ENCODE data around the gene SLC24A4.

The SLC24A4 gene

GRCh38 chr14:92292673-92293072 is 30.3 kb upstream of the SLC24A4 start:
- Histone ChIP-seq H3K4me3 (ENCODE audit: extremely low read depth, insufficient read depth, low read length, poor library complexity, severe bottlenecking) (no peak overlapping the region), H3K9me3 (ENCODE audit: control insufficient read depth, low read length) (no peaks in the 10 kb centered on the region), H3K4me1 (ENCODE audit: control insufficient read depth, insufficient read depth, low read length, poor library complexity, severe bottlenecking) (no peaks in the 10 kb centered on the region), H3K36me3 (ENCODE audit: control insufficient read depth, insufficient read depth, low read length) (no peaks in the 10 kb centered on the region), H3K27ac (ENCODE audit: low read depth, low read length, severe bottlenecking) (no peak overlapping the region)
- 70 to 100% methylated on average over 1 of the region's 2 CpGs for WGBS, 2 experiments (ENCODE audit: insufficient coverage in 2 of 2)

- Histone ChIP-seq H3K9me3 (ENCODE audit: control insufficient read depth, low read length) (no peaks in the 10 kb centered on the region), H3K4me1 (ENCODE audit: control insufficient read depth, insufficient read depth, low read length, poor library complexity, severe bottlenecking) (no peaks in the 10 kb centered on the region), H3K27ac (ENCODE audit: low read depth, low read length, severe bottlenecking) (no peak overlapping the region), H3K4me3 (ENCODE audit: extremely low read depth, insufficient read depth, low read length, poor library complexity, severe bottlenecking) (no peak overlapping the region), H3K36me3 (ENCODE audit: control insufficient read depth, insufficient read depth, low read length) (no peaks in the 10 kb centered on the region)
- 80 to 100% methylated on average over 1 to 2 of the region's 2 CpGs for WGBS, 2 experiments (ENCODE audit: insufficient coverage in 2 of 2)
These were observed 28.5 kb upstream of the SLC24A4 start for GRCh38 chr14:92294506-92294905.

GRCh38 chr14:92297818-92298595 is 25.0 kb upstream of the SLC24A4 start:
- Histone ChIP-seq H3K9me3 (ENCODE audit: control insufficient read depth, low read length) (no peaks in the 10 kb centered on the region), H3K36me3 (ENCODE audit: control insufficient read depth, insufficient read depth, low read length) (no peaks in the 10 kb centered on the region), H3K4me1 (ENCODE audit: control insufficient read depth, insufficient read depth, low read length, poor library complexity, severe bottlenecking) (no peaks in the 10 kb centered on the region), H3K27ac (ENCODE audit: low read depth, low read length, severe bottlenecking) (no peak overlapping the region), H3K4me3 (ENCODE audit: extremely low read depth, insufficient read depth, low read length, poor library complexity, severe bottlenecking) (no peak overlapping the region)
- WGBS, 2 experiments (ENCODE audit: insufficient coverage in 2 of 2), result 78 to 83% methylated on average over 1 to 2 of the region's 6 CpGs

GRCh38 chr14:92302481-92302880 is 20.5 kb upstream of the SLC24A4 start:
- Histone ChIP-seq H3K9me3 (ENCODE audit: control insufficient read depth, low read length) (no peaks in the 10 kb centered on the region), H3K4me3 (ENCODE audit: extremely low read depth, insufficient read depth, low read length, poor library complexity, severe bottlenecking) (no peak overlapping the region), H3K27ac (ENCODE audit: low read depth, low read length, severe bottlenecking) (no peak overlapping the region), H3K36me3 (ENCODE audit: control insufficient read depth, insufficient read depth, low read length) (no peaks in the 10 kb centered on the region), H3K4me1 (ENCODE audit: control insufficient read depth, insufficient read depth, low read length, poor library complexity, severe bottlenecking) (no peaks in the 10 kb centered on the region)
- 81 to 82% methylated on average over 5 of the region's 5 CpGs for WGBS, 2 experiments (ENCODE audit: insufficient coverage in 2 of 2)

- Histone ChIP-seq H3K9me3 (ENCODE audit: control insufficient read depth, low read length) (no peaks in the 10 kb centered on the region), H3K36me3 (ENCODE audit: control insufficient read depth, insufficient read depth, low read length) (no peaks in the 10 kb centered on the region), H3K4me3 (ENCODE audit: extremely low read depth, insufficient read depth, low read length, poor library complexity, severe bottlenecking) (no peak overlapping the region), H3K27ac (ENCODE audit: low read depth, low read length, severe bottlenecking) (no peak overlapping the region), H3K4me1 (ENCODE audit: control insufficient read depth, insufficient read depth, low read length, poor library complexity, severe bottlenecking) (no peaks in the 10 kb centered on the region)
- 80 to 86% methylated on average over 1 to 5 of the region's 8 CpGs for WGBS, 2 experiments (ENCODE audit: insufficient coverage in 2 of 2)
These were observed 14.2 kb upstream of the SLC24A4 start for GRCh38 chr14:92308716-92309115.

GRCh38 chr14:92309968-92310530 is 12.9 kb upstream of the SLC24A4 start:
- no peaks in the 10 kb centered on the region for H3K4me1 ChIP-seq (ENCODE audit: control insufficient read depth, insufficient read depth, low read length, poor library complexity, severe bottlenecking)
- H3K27ac ChIP-seq (ENCODE audit: low read depth, low read length, severe bottlenecking), result no peak overlapping the region
- no peak overlapping the region for H3K4me3 ChIP-seq (ENCODE audit: extremely low read depth, insufficient read depth, low read length, poor library complexity, severe bottlenecking)
- no peaks in the 10 kb centered on the region for H3K9me3 ChIP-seq (ENCODE audit: control insufficient read depth, low read length)
- WGBS, 2 experiments (ENCODE audit: insufficient coverage in 2 of 2), result 60 to 72% methylated on average over 5 of the region's 7 CpGs
- no peaks in the 10 kb centered on the region for H3K36me3 ChIP-seq (ENCODE audit: control insufficient read depth, insufficient read depth, low read length)

- WGBS, 2 experiments (ENCODE audit: insufficient coverage in 2 of 2), result 84 to 94% methylated on average over 5 of the region's 6 CpGs
- Histone ChIP-seq H3K36me3 (ENCODE audit: control insufficient read depth, insufficient read depth, low read length) (no peaks in the 10 kb centered on the region), H3K9me3 (ENCODE audit: control insufficient read depth, low read length) (no peaks in the 10 kb centered on the region), H3K27ac (ENCODE audit: low read depth, low read length, severe bottlenecking) (no peak overlapping the region), H3K4me3 (ENCODE audit: extremely low read depth, insufficient read depth, low read length, poor library complexity, severe bottlenecking) (no peak overlapping the region), H3K4me1 (ENCODE audit: control insufficient read depth, insufficient read depth, low read length, poor library complexity, severe bottlenecking) (no peaks in the 10 kb centered on the region)
These were observed 12.1 kb upstream of the SLC24A4 start for GRCh38 chr14:92310776-92311375.

GRCh38 chr14:92314182-92314581 is 8.8 kb upstream of the SLC24A4 start:
- H3K4me3 ChIP-seq (ENCODE audit: extremely low read depth, insufficient read depth, low read length, poor library complexity, severe bottlenecking), result no peak overlapping the region
- no peak overlapping the region for H3K27ac ChIP-seq (ENCODE audit: low read depth, low read length, severe bottlenecking)
- no peaks in the 10 kb centered on the region for H3K36me3 ChIP-seq (ENCODE audit: control insufficient read depth, insufficient read depth, low read length)
- no peaks in the 10 kb centered on the region for H3K9me3 ChIP-seq (ENCODE audit: control insufficient read depth, low read length)
- WGBS, 2 experiments (ENCODE audit: insufficient coverage in 2 of 2), result 83% methylated on average over 1 of the region's 1 CpG; no CpG with 5 or more reads in 1 of the 2 experiments
- H3K4me1 ChIP-seq (ENCODE audit: control insufficient read depth, insufficient read depth, low read length, poor library complexity, severe bottlenecking), result no peaks in the 10 kb centered on the region

GRCh38 chr14:92315050-92315805 is 7.7 kb upstream of the SLC24A4 start:
- WGBS, 2 experiments (ENCODE audit: insufficient coverage in 2 of 2), result 78 to 85% methylated on average over 10 to 11 of the region's 11 CpGs

GRCh38 chr14:92316176-92316575 is 6.8 kb upstream of the SLC24A4 start:
- Histone ChIP-seq H3K27ac (ENCODE audit: low read depth, low read length, severe bottlenecking) (no peak overlapping the region), H3K4me1 (ENCODE audit: control insufficient read depth, insufficient read depth, low read length, poor library complexity, severe bottlenecking) (no peaks in the 10 kb centered on the region), H3K4me3 (ENCODE audit: extremely low read depth, insufficient read depth, low read length, poor library complexity, severe bottlenecking) (no peak overlapping the region), H3K9me3 (ENCODE audit: control insufficient read depth, low read length) (no peaks in the 10 kb centered on the region), H3K36me3 (ENCODE audit: control insufficient read depth, insufficient read depth, low read length) (no peaks in the 10 kb centered on the region)
- 52 to 70% methylated on average over 4 of the region's 4 CpGs for WGBS, 2 experiments (ENCODE audit: insufficient coverage in 2 of 2)

More at GRCh38 chr14:92315050-92315805, 7.7 kb upstream of the SLC24A4 start:
- H3K36me3 ChIP-seq (ENCODE audit: control insufficient read depth, insufficient read depth, low read length), result no peaks in the 10 kb centered on the region
- H3K9me3 ChIP-seq (ENCODE audit: control insufficient read depth, low read length), result no peaks in the 10 kb centered on the region
- no peak overlapping the region for H3K4me3 ChIP-seq (ENCODE audit: extremely low read depth, insufficient read depth, low read length, poor library complexity, severe bottlenecking)
- H3K4me1 ChIP-seq (ENCODE audit: control insufficient read depth, insufficient read depth, low read length, poor library complexity, severe bottlenecking), result no peaks in the 10 kb centered on the region
- no peak overlapping the region for H3K27ac ChIP-seq (ENCODE audit: low read depth, low read length, severe bottlenecking)

Measured in mesodermal cell (in vitro differentiated cells).